Measurements from ENCODE around the gene MBNL3. TPM values are rescaled to one million over a fixed set of nuclear protein-coding genes. Genes with fewer than 3 reads are reported as not detected.
"Not testable (repeated sequence)": the region's sequence is repeated elsewhere in the genome, so short reads cannot be mapped to it uniquely, and the experiment has no call there.

Gene MBNL3
- total RNA-seq, 2 donors from 2014 or later = 36.8 to 40.5 TPM

GRCh38 chrX:132333351-132333750 is 155.5 kb downstream of the MBNL3 start:
- no peak for TF ChIP-seq CTCF (IDR thresholded peaks at IDR 0.05)
- H3K36me3 ChIP-seq = no peaks in the 10 kb centered on the region
- no peaks in the 10 kb centered on the region for H3K9me3 ChIP-seq
- no peak for DNase-seq
- H3K27me3 ChIP-seq = no peaks in the 10 kb centered on the region
- intact Hi-C loops (cut with DNase I) = no loop called here
- no peaks in the 10 kb centered on the region for H3K4me1 ChIP-seq
- no peak overlapping the region for H3K4me3 ChIP-seq
- no peak overlapping the region for H3K9ac ChIP-seq (ENCODE audit: low read depth in 2 of 2, low read length in 2 of 2)
- H3K27ac ChIP-seq = no peak overlapping the region

GRCh38 chrX:132331532-132331931 is 157.3 kb downstream of the MBNL3 start:
- H3K36me3 ChIP-seq = no peaks in the 10 kb centered on the region
- H3K9me3 ChIP-seq = no peaks in the 10 kb centered on the region
- H3K9ac ChIP-seq (ENCODE audit: low read depth in 2 of 2, low read length in 2 of 2) = no peak overlapping the region
- H3K27me3 ChIP-seq = no peaks in the 10 kb centered on the region
- intact Hi-C loops (cut with DNase I) = no loop called here
- DNase-seq = no peak
- no peak overlapping the region for H3K27ac ChIP-seq
- no peak for TF ChIP-seq CTCF (IDR thresholded peaks at IDR 0.05)
- no peaks in the 10 kb centered on the region for H3K4me1 ChIP-seq
- no peak overlapping the region for H3K4me3 ChIP-seq

GRCh38 chrX:132331000-132331399 is 157.8 kb downstream of the MBNL3 start:
- TF ChIP-seq CTCF (IDR thresholded peaks at IDR 0.05) = no peak
- H3K36me3 ChIP-seq = no peaks in the 10 kb centered on the region
- H3K4me1 ChIP-seq = no peaks in the 10 kb centered on the region
- no peak overlapping the region for H3K9ac ChIP-seq (ENCODE audit: low read depth in 2 of 2, low read length in 2 of 2)
- DNase-seq = no peak
- H3K9me3 ChIP-seq = no peaks in the 10 kb centered on the region
- intact Hi-C loops (cut with DNase I) = no loop called here
- no peaks in the 10 kb centered on the region for H3K27me3 ChIP-seq
- no peak overlapping the region for H3K27ac ChIP-seq
- no peak overlapping the region for H3K4me3 ChIP-seq

- intact Hi-C loops (cut with DNase I) = no loop called here
- TF ChIP-seq CTCF (IDR thresholded peaks at IDR 0.05) = no peak
- Histone ChIP-seq H3K9ac (ENCODE audit: low read depth in 2 of 2, low read length in 2 of 2) (no peak overlapping the region), H3K27ac (no peak overlapping the region), H3K27me3 (no peaks in the 10 kb centered on the region), H3K9me3 (no peaks in the 10 kb centered on the region), H3K36me3 (no peaks in the 10 kb centered on the region), H3K4me1 (no peaks in the 10 kb centered on the region), H3K4me3 (no peak overlapping the region)
- no peak for DNase-seq
These were observed 158.6 kb downstream of the MBNL3 start for GRCh38 chrX:132330156-132330729.

GRCh38 chrX:132326960-132327359 is 161.9 kb downstream of the MBNL3 start:
- H3K27me3 ChIP-seq; H3K36me3 ChIP-seq; H3K4me3 ChIP-seq; H3K9me3 ChIP-seq; intact Hi-C loops (cut with DNase I); H3K9ac ChIP-seq (ENCODE audit: low read depth in 2 of 2, low read length in 2 of 2); H3K4me1 ChIP-seq; H3K27ac ChIP-seq; DNase-seq: not testable (repeated sequence)

All from colonic mucosa (tissue), 4 donors.